GM12872 (cell line): ENCODE data around the gene PDGFD.

Source experiments
- TF ChIP-seq, protein P1 (sequence below): IDR thresholded peaks from 3 replicates; pipeline ENCODE4 v1.5.1; 2011; ENCODE audit warnings: low read depth, mild to moderate bottlenecking, low read length, moderate library complexity; ENCODE audit not compliant: insufficient read depth

Gene PDGFD

DNA sequence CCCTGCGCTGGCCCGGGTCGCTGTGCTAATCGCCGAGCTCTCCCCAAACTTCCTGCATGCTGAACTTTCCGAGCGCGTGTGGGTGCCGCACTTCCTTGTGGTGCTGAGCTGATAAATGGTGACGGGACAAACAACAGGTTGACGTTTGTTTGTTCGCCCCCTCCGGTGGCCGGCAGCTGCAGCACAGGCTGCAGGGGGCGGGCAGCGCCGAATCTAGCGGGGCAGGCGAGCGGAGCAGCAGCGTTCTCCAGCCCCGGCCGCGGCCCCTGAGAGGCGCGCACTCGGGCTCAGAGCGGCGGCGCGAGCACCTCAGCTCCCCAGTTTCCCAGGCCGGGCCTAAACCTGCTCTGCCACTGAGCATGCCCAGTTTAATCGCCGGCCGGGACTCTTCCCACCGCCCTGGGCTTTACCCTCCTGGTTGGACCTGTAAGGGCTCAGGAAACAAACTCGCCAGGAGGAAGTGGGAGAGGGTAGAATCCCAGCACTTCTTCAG lies at the start of gene PDGFD:
Gene PDGFD (minus strand): TSS at position 120 of the 493 bp plus-strand sequence.
- TF ChIP-seq, protein P1, sequence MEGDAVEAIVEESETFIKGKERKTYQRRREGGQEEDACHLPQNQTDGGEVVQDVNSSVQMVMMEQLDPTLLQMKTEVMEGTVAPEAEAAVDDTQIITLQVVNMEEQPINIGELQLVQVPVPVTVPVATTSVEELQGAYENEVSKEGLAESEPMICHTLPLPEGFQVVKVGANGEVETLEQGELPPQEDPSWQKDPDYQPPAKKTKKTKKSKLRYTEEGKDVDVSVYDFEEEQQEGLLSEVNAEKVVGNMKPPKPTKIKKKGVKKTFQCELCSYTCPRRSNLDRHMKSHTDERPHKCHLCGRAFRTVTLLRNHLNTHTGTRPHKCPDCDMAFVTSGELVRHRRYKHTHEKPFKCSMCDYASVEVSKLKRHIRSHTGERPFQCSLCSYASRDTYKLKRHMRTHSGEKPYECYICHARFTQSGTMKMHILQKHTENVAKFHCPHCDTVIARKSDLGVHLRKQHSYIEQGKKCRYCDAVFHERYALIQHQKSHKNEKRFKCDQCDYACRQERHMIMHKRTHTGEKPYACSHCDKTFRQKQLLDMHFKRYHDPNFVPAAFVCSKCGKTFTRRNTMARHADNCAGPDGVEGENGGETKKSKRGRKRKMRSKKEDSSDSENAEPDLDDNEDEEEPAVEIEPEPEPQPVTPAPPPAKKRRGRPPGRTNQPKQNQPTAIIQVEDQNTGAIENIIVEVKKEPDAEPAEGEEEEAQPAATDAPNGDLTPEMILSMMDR = peak; percentile 46

DNA sequence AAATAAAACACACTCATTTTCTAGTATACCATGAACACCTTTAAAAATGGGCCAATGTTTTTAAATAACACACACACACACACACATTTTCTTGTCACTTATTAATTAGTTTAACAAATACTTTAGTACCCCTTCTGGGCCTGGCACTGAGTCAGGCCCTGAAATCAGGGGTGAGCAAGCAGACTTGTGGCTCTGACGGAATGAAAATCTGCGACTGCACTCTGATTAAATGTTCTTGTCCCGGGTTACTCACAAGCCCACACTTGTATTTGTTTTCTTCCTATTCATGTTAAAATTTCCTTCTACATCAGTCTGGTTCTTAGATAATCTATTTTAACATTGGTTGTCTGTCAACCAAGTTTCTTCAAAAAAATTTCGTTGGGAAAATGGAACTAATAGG lies 43.0 kb upstream of the PDGFD start:
- TF ChIP-seq, protein P1 = no peak

DNA sequence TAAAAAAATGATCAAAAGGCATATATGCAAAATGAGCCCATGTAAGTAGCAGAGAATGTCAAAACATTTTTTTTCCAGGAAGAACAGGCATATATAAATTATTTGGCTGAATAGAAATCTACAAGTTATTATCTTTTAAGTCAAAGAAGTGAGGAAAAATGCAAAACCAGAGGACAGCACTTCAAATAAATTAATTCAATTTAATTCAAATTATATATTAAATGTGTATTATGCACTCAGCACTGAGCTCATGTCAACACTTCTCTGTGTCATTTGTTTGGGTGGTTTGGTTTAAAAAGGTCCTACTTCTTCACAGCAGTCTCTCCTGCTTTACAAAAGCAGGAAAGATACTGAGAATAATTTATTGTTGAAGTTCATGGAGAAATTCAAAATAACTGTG lies 41.9 kb upstream of the PDGFD start:
- TF ChIP-seq, protein P1 = no peak

DNA sequence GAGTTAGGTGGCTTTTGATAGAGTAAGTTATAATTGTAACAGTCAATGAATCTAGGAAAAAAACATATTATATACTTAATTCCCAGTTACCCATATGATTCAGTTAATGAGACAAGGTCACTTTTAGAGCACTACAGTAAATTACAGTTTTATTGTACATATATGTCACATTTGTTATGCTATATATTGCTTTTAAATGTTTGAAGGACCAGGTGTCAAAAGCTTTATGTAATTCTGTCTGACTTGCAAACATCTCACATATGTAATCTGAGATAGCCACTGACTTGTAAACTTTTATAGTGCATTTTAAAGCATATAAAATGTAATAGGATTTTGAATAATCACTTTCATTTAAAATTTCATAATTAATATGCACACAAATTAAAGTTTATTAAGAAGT lies 36.7 kb upstream of the PDGFD start:
- TF ChIP-seq, protein P1 = no peak

DNA sequence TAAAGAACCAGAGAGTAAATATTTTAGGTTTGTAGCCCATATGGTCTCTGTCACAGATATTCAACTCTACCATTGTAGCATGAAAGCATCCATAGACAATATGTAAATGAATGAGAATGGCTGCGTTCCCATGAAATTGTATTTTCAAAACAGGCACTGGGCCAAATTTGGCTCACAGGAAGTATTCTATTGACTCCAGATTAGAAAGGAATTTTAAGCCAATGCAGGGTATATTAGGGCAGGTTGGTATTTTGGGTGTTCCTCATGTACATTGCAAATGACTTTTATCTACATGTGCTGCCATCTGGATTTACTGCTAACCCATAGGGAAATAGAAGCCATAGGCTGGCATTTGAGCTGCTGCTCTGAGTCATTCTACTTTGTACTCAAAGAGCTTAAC lies 35.1 kb upstream of the PDGFD start:
- TF ChIP-seq, protein P1 = no peak

DNA sequence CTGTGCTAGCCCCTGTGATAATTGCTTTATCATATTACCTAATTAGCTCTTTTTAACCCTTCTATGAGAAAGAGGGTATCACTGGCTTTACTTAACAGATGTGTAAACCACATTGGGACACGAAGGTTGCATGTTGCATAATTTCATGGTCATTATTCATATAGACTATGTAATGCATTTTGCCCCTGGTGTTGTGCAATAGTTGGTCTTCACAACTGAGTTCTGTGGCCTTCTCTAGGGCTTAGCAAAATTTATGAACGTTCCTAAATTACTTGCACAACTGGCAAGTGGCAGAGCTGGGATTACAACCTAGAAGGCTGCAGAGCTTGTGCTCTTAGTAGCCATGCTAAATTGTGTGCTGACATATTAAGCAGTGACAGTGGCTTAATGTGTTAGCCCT lies 34.6 kb upstream of the PDGFD start:
- TF ChIP-seq, protein P1 = no peak

DNA sequence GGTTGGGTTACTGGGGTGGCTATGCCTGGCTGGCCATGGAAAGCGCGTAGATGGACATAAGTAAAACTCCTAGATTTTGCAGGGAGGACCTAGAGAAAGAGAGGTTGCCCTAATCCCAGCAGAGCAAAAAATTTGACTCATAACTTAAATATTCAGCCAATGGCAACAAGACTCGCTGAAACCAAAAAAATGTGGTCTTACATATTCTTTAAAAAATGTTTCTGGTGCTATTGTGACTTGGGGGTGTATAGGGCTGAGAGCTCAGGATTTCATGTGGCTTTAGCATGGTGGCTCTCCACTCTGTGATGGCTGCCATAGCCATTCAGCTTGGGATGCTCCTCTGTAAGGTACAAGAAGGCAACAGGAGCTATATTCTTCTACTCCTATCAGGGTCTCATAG lies 27.2 kb upstream of the PDGFD start:
- TF ChIP-seq, protein P1 = no peak
